GM21717 (cell line): Measurements from ENCODE around the gene PFN1.

Experiments used
- ATAC-seq: cut with Tn5 transposase; IDR thresholded peaks from one replicate; pipeline ENCODE4 v1.9.1; 2021; ENCODE audit warnings: mild to moderate bottlenecking, moderate library complexity; ENCODE audit not compliant: unreplicated experiment

The PFN1 gene

GRCh38 chr17:4948166-4948930 lies at the start of gene PFN1:
Gene PFN1 (minus strand): TSS chr17:4948530. CDS start chr17:4948394, 136 bp downstream.
- ATAC-seq = no peak

GRCh38 chr17:4997302-4998026 lies 49.1 kb upstream of the PFN1 start, which contains the start of the genes INCA1 and KIF1C:
Gene INCA1 (minus strand): TSS chr17:4997522. CDS start chr17:4994437, 3,085 bp downstream.
Gene KIF1C (plus strand): TSS chr17:4997950. CDS start chr17:5000247, 2,297 bp downstream.
- peak; percentile 65 for ATAC-seq

- no peak for ATAC-seq
Measured at GRCh38 chr17:4994081-4994595, 45.8 kb upstream of the PFN1 start.

- ATAC-seq = peak; percentile 24
Measured at GRCh38 chr17:4987767-4988567, 39.6 kb upstream of the PFN1 start.

GRCh38 chr17:4986951-4987766 lies 38.8 kb upstream of the PFN1 start, which contains the start of gene CAMTA2:
Gene CAMTA2 (minus strand): TSS chr17:4987675. CDS start chr17:4986222, 1,453 bp downstream.
- peak; percentile 63 for ATAC-seq

- ATAC-seq = no peak
Measured at GRCh38 chr17:4986403-4986802, 38.1 kb upstream of the PFN1 start.

- ATAC-seq = no peak
Measured at GRCh38 chr17:4982305-4982704, 34.0 kb upstream of the PFN1 start.

- no peak for ATAC-seq
Measured at GRCh38 chr17:4980644-4981216, 32.4 kb upstream of the PFN1 start.

GRCh38 chr17:4978726-4979125 lies 30.4 kb upstream of the PFN1 start:
- ATAC-seq = no peak

- no peak for ATAC-seq
Measured at GRCh38 chr17:4974115-4974670, 25.9 kb upstream of the PFN1 start.

- no peak for ATAC-seq
Measured at GRCh38 chr17:4973256-4974114, 25.2 kb upstream of the PFN1 start.

- ATAC-seq = no peak
Measured at GRCh38 chr17:4972752-4973151, 24.4 kb upstream of the PFN1 start.

- ATAC-seq = no peak
Measured at GRCh38 chr17:4972322-4972721, 24.0 kb upstream of the PFN1 start.

GRCh38 chr17:4971826-4972225 lies 23.5 kb upstream of the PFN1 start:
- no peak for ATAC-seq

GRCh38 chr17:4970273-4970672 lies 21.9 kb upstream of the PFN1 start:
- no peak for ATAC-seq

- no peak for ATAC-seq
Measured at GRCh38 chr17:4969551-4970173, 21.3 kb upstream of the PFN1 start.

GRCh38 chr17:4969047-4969550 lies 20.8 kb upstream of the PFN1 start:
- no peak for ATAC-seq
